Measurements from ENCODE around the gene SPATA31C1. TPM values are rescaled to one million over a fixed set of nuclear protein-coding genes. Genes with fewer than 3 reads are reported as not detected.
"Not testable (repeated sequence)": the region's sequence is repeated elsewhere in the genome, so short reads cannot be mapped to it uniquely, and the experiment has no call there.

The SPATA31C1 gene
- total RNA-seq, 1 experiment from 2014 or later, result not detected

- not testable (repeated sequence) for DNase-seq (ENCODE audit: low read depth)
Measured at GRCh38 chr9:87937918-87938317, 20.2 kb downstream of the SPATA31C1 start.

DNA sequence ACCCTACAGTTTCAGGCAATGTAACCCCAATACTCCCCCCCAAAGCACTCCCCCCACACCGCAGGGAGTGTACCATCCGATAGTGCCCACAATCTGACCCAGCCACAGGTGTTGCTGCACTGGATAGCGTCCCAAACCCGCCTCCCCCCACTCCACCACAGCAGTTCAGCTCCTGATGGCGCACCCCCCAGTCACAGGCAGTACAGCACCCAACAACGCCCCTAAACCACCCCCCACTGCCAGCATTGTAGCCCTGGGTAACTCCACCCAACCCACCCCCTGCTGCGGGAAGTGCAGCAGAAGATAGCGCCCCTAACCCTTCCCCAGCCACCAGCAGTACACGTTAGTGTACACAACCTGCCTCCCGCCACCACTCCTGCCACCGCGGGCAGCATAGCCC, 20.6 kb downstream of the SPATA31C1 start:
- DNase-seq (ENCODE audit: low read depth), result not testable (repeated sequence)

DNA sequence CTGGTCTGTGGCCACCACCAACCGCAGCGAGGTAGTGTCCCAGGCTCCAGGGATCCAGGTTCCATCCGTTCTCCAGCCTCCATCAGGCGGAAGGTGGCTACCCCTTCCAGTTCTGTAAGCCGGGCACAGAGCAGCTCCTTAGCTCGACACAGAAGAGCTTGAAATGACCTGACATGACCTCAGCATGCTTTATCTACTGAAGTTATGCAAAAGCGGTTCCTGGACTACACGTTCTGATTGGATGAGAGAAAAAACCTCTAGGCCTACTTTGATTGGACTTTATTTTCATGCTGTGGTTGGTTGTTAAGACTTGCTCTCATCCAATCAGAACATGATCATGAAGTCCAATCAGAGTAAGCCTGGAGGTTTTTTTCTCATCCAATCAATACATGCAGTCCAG, 21.3 kb downstream of the SPATA31C1 start:
- not testable (repeated sequence) for DNase-seq (ENCODE audit: low read depth)

GRCh38 chr9:87944096-87944495, 26.3 kb downstream of the SPATA31C1 start:
- DNase-seq (ENCODE audit: low read depth), result no peak

DNA sequence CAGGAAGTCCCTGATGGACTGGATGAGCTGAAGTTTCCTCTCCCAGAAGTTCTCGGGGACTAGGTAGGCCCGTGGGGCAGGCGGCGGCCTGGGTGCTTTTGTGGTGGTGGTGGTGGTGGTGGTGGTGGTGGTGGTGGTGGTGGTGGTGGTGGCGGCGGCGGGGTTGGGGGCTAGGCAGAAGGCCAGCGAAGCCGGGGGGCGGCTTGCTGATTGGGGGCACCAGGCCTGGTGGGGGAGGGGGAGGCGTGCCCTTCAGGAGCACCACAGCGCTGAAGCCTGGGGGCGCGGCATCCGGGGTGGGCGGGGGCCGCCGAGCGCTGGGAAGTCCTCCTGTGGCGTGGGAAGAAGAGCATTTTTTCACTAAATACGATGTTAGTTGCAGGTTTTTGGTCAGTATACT, 26.9 kb downstream of the SPATA31C1 start:
- DNase-seq (ENCODE audit: low read depth), result no peak

DNA sequence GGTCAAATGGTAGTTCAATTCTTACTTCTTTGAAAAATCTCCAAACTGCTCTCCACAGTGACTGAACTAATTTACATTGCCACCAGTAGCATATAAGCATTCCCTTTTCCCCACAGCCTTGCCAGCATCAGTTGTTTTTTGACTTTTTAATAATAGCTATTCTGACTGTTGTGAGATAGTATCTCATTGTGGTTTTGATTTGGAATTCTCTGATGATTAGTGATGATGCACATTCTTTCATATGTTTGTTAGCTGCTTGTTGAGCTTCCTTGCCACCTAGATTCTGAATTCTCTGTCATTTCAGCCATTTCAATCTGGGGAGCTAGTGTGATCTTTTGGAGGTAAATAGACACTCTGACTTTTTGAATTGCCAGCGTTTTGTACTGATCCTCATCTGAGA, 32.5 kb downstream of the SPATA31C1 start:
- DNase-seq (ENCODE audit: low read depth), result no peak

DNA sequence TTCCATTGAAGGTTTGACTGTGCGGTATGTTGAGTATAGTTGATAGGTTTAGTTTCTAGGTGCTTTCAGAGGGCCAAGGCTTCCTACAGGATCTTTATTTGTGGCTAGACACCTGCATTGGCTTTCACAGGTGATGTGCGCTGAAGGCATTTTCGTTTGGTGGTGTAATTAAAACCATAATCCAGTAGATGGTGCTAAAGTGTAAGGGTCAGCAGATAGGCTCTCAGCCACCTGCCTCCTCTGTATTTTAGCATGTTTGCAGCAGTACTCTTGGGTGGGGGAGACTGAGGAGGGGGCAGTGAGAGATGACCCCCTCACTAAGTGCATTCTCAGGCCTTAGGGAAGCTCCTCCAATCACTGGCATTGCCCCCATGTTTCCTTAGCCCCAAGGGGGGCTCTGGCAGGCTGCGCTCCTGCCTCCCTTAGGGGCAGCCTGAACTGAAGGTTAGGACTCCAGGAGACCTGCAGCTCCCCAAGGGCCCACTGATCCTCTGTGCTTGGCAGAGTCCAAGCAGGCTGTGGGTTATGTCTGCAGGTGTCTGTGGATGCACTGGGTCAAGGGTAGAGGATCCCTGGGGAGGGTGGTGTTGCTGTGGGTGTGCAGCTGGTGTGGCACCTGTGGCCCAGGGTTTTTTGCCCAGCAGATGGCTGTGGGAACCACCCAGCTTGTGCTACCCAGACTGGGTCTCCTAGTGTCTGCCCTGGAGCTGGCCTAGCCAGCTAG, 33.2 kb downstream of the SPATA31C1 start:
- DNase-seq (ENCODE audit: low read depth), result peak; percentile 21

DNA sequence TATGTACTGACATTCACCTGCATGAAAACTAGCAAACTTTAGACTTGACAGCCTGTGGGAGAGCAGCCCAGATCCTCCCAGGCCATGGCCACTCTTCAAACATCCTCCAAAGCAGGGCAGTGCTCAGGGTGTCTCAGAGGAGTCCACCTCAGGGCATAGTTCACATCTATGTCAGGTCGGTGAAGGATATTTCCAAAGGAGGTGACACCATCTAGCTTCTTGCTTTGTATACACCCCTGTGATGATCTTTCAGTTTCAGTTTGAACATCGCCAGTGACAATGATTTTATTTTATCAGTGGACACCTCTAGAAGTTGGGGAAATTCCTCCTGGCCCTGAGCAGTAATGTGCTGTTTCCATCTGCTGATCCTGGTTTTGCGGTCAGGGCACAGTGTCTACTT, 36.5 kb downstream of the SPATA31C1 start:
- DNase-seq (ENCODE audit: low read depth), result no peak

- DNase-seq (ENCODE audit: low read depth), result no peak
Measured at GRCh38 chr9:87957839-87958238, 40.1 kb downstream of the SPATA31C1 start.

DNA sequence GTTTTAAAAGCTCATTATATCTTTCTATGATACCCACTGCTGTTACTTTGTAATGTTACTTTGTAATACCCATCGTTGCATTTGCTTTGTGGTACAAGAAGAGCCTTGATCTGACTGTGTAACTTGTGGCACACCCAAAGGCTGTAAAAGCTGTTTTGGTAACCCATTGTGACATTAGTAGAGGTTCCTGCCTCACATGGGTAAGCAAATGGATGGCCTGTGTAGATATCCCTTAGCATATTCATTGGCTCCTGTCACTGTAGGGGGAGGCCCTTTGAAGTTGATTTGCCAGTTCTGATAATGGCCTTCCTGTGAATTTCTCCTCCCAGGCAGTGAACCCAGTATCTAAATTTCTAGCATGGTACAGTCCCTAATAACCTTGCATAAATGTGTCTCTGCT, 40.8 kb downstream of the SPATA31C1 start:
- DNase-seq (ENCODE audit: low read depth), result no peak

DNA sequence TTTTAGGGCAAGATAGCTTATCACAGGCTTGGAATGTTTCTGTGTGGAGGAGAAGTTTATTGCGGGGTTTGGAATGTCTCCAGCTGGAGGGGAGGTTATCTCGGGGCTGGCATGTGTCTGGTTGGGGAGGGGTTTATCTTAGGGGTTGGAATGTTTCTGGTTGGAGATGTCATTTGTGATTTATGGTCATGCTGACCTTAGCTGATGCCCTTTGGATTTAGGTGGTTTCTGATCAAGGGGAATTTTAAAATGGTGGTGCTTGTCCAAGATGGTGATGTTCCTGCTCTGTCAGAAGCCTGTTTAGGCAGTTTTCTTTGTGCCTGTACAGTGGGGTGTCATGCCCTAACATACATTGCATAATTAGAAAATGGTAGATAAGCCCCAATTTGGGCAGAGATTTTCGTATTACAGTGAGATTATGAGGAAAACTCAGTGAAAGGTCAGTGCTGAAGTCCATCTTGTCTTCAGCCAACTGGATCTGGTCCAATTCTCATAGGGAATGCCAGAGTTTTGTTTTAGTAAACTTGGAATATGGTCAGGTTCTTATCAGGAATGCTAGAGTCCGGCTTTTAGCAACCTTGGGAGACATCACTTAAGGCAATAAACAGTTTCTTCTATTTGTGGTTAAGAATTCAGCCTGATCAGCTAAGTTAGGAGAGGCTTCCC, 42.3 kb downstream of the SPATA31C1 start:
- DNase-seq (ENCODE audit: low read depth), result no peak

DNA sequence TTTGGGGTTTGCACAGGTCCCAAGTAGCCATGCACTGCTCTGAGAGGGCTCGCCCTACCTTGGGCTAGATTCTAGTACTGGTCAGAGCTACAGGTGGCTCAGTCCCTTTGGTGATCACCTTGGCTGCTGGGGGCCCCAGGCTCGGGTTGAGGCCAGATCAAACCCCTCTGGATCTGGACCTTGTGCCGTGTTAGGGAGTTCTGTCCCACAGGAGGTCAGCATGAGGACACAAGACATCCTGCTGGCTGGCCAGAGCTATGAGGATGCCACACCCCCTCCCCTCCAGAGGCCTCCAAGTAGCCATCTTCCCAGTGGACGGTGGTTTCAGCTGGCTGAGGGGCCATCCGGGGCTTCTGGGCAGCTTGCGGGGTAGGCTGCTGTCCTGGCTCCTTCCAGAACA, 46.0 kb downstream of the SPATA31C1 start:
- no peak for DNase-seq (ENCODE audit: low read depth)

DNA sequence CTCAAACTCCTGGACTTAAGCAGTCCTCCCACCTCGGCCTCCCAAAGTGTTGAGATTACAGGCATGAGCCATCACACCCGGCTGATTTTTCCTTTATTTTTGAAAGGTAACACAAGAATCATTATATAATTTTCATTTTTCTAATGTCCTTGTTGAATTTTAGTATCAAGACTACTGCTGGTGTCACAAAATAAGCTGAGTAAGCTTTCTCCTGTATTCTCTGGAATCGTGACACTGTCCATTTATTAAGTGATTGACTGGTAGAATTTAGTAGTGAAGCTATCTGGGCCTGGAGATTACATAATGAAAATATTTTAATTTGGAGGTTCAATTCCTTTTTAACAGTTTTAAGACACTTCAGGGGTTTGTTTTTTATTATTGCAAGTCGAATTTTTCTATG, 47.1 kb downstream of the SPATA31C1 start:
- DNase-seq (ENCODE audit: low read depth), result no peak

- DNase-seq (ENCODE audit: low read depth), result no peak
Measured at GRCh38 chr9:87968155-87968554, 50.4 kb downstream of the SPATA31C1 start.

DNA sequence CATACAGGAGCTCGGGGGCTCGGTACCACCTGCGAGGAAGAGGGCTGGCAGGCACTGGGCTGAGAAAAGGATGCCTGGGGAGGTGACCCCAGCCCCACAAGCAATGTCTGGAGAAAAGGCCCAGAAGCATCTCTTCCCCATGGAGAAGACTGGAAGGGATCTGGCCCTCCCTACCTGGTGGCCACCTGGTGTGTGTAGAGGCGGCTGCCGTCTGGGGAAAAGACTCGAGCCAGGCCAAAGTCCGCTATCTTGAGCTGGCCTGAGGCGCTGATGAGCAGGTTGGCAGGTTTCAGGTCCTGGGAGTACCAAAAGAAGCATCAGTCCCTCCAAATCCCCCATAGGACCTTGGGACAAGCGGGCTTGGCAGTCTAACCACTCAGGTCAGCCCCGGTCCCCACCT, 52.8 kb downstream of the SPATA31C1 start:
- DNase-seq (ENCODE audit: low read depth), result no peak

DNA sequence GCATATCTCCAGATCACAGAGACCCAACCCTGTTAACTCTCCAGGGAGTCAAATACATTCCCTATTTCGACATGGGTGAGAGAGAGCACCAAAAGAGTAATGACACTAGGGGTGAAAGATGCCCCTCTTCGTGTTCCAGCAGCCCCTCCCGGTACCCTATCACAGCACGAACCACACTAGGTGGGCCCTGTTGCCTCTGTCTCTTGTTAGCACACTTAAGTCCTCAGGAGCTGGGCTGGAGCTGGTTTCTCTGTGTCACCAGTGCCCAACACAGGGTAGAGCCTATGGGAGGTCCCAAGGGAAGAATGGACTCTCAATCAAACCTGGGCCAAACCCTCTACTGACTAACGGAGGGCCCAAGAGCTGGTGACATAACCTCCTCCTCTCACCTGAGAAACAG, 55.4 kb downstream of the SPATA31C1 start:
- no peak for DNase-seq (ENCODE audit: low read depth)

Other genes with a start within 250 kb of the SPATA31C1 start
- gene CTSL, start 191.8 kb upstream of the SPATA31C1 start, total RNA-seq (2014; rRNA removed; shearing (Covaris generic)), result 159 and 213 TPM in 2 replicates
- gene SPATA31E1, start 35.1 kb upstream of the SPATA31C1 start, total RNA-seq (2014; rRNA removed; shearing (Covaris generic)), result not detected in 2 replicates
- gene CDK20, start 56.6 kb downstream of the SPATA31C1 start, total RNA-seq (2014; rRNA removed; shearing (Covaris generic)), result 8.2 and 10.1 TPM in 2 replicates
- not detected in 2 replicates for gene SPATA31C2, start 220.5 kb downstream of the SPATA31C1 start, total RNA-seq (2014; rRNA removed; shearing (Covaris generic))

Data from Daoy (cell line).